DMS 273 (cell line): Measurements from ENCODE around the gene TRABD2B.

Source experiments
- DNase-seq: peaks from one replicate; lab custom pipeline; 2025; ENCODE audit not compliant: unreplicated experiment; lab: John Stamatoyannopoulos, UW

The TRABD2B gene

GRCh38 chr1:48022306-48022705 is 25.1 kb upstream of the TRABD2B start:
- DNase-seq: no peak

GRCh38 chr1:48021792-48022191 is 24.6 kb upstream of the TRABD2B start:
- DNase-seq: no peak

- no peak for DNase-seq
These were observed 22.6 kb upstream of the TRABD2B start for GRCh38 chr1:48019714-48020315.

GRCh38 chr1:48018799-48019198 is 21.6 kb upstream of the TRABD2B start:
- no peak for DNase-seq

GRCh38 chr1:48017716-48018115 is 20.5 kb upstream of the TRABD2B start:
- no peak for DNase-seq

GRCh38 chr1:48016515-48016914 is 19.3 kb upstream of the TRABD2B start:
- DNase-seq: no peak

GRCh38 chr1:48013270-48013669 is 16.1 kb upstream of the TRABD2B start:
- no peak for DNase-seq

- no peak for DNase-seq
These were observed 9.9 kb upstream of the TRABD2B start for GRCh38 chr1:48007047-48007446.

GRCh38 chr1:48006264-48006663 is 9.1 kb upstream of the TRABD2B start:
- DNase-seq: no peak

GRCh38 chr1:48005253-48006117 is 8.3 kb upstream of the TRABD2B start:
- no peak for DNase-seq

GRCh38 chr1:48003741-48004531 is 6.8 kb upstream of the TRABD2B start:
- peak; percentile 78 for DNase-seq

- DNase-seq: no peak
These were observed 5.0 kb upstream of the TRABD2B start for GRCh38 chr1:48002142-48002541.

- no peak for DNase-seq
These were observed 4.5 kb upstream of the TRABD2B start for GRCh38 chr1:48001696-48002095.

GRCh38 chr1:48000883-48001282 is 3.7 kb upstream of the TRABD2B start:
- no peak for DNase-seq

- no peak for DNase-seq
These were observed 1.9 kb upstream of the TRABD2B start for GRCh38 chr1:47999097-47999496.

GRCh38 chr1:47998396-47998990 is 1.3 kb upstream of the TRABD2B start:
- no peak for DNase-seq

GRCh38 chr1:47996406-47997226 is 569 bp downstream of the TRABD2B start:
- peak; percentile 62 for DNase-seq

GRCh38 chr1:47996060-47996405 is 1.2 kb downstream of the TRABD2B start:
- DNase-seq: no peak

GRCh38 chr1:47995306-47996050 is 1.7 kb downstream of the TRABD2B start:
- DNase-seq: no peak
